Neural cell (in vitro differentiated cells): Measurements from ENCODE around the gene SLC25A22.

ENCODE experiments used
- CTCF ChIP-seq: fragments of 450-650 bp; IDR thresholded peaks from 2 replicates; pipeline ENCODE4 v1.5.1; 2014; ENCODE audit warnings: antibody characterized with exemption, mild to moderate bottlenecking, moderate library complexity; ENCODE audit not compliant: poor library complexity, severe bottlenecking
- EZH2 ChIP-seq: fragments of 200-600, 300-800 bp; shearing (Covaris generic), sonication (generic); IDR thresholded peaks from 2 replicates; pipeline ENCODE4 v1.6.1; 2014; ENCODE audit warnings: antibody characterized with exemption, low read length, borderline replicate concordance, mild to moderate bottlenecking; ENCODE audit not compliant: insufficient read depth, poor library complexity, severe bottlenecking

- TF ChIP-seq EZH2, result no peak
- no peak for TF ChIP-seq CTCF
Measured at GRCh38 chr11:778976-779954, 18.8 kb downstream of the SLC25A22 start.
